SHP77 treated with DMSO at 0.1 percent for 48 hours (cell line): ENCODE data around the gene NKTR.
"Not testable (repeated sequence)": the region's sequence is repeated elsewhere in the genome, so short reads cannot be mapped to it uniquely, and the experiment has no call there.

Experiments used
- DNase-seq: peaks from one replicate; lab custom pipeline; 2025; lab: John Stamatoyannopoulos, UW

The NKTR gene

GRCh38 chr3:42597098-42597497 lies 3.4 kb upstream of the NKTR start:
- not testable (repeated sequence) for DNase-seq

GRCh38 chr3:42600958-42601675 lies 631 bp downstream of the NKTR start:
- DNase-seq: no peak

DNA sequence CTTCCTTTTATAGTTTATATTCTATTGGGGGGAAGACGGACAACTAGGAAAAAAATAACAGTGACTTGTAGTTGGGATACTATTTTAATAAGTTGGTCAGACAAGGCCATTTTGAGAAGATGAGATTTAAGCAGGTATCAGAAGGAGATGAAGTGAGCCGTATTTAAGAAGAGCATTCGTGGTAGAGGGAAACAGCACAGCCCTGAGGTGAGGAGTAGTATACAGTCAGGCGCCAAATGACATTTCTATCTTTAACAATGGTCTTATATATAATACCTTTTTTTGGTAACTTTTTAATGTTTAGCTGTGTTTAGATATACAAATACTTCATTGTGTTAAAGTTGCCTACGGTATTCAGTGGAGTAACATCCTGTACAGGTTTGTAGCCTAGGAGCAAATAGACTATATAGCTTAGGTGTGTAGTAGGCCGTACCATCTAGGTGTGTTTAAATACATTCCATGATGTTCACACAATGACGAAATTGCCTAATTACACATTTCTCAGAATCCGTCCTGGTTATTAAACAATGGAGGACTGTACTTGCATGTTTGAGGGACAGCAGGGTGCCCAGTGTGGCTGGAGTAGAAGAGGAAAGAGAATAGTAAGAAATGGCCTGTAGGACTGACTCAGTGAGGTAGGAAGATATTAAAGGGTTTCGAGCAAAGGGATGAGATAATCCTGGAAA lies 1.6 kb downstream of the NKTR start:
- no peak for DNase-seq

DNA sequence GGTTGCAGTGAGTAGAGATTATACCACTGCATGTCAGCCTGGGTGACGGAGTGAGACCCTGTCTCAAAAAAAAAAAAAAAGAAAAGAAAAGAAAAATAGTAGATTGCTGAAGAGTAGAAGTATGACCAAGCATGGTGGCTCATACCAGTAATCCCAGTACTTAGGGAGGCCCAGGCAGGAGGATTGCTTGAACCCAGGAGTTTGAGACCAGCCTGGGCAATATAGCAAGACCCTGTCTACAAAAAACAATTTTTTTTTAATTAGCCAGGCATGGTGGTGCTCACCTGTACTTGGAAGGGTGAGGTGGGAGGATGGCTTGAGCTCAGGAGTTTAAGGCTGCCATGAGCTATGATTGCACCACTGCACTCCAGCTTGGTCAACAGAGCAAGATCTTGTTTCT lies 2.5 kb downstream of the NKTR start:
- no peak for DNase-seq

DNA sequence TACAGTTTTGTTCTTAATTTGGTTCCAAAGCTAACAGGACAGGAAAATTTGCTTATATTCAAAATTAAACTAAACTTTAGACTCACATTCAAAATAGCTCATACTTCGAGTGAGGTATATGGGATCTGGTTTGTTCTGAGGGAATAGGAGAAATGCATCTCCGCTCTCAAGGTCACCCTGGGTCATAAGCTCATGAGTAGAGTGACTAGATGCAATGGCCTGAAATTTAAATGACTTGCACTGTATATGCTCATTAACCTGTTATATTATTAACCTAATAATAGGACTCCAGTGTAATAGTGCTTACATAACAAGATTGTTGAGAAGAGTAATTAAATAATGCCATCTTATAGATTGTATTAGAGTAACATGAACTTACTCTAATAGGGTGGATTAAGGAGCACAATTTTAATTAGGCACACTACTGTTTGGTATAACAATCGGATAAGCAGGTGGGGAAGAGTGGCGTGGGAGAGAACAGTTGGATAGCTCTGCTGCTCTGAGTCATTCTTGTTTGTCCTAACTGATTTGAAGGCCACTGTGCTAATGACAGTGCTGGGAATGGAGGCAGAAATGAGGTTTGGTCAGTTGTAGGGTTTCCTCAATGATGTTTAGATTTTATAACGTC lies 5.2 kb downstream of the NKTR start:
- DNase-seq: peak; percentile 30

DNA sequence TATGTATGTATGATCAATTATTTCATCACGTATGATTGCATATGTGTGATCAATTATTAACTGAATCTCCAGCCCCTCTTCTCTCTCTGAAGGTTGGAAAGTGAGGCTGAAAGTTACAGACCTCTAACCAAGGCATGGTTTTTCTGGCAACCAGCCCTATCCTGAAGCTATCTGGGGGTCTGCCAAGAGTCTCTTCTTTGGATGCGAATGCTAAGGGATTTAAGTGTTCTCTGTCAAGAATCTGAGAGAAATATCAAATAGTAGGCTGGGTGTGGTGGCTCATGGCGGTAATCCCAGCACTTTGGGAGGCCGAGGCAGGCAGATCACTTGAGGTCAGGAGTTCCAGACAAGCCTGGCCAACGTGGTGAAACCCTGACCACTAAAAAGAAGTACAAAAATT lies 8.1 kb downstream of the NKTR start:
- DNase-seq: no peak

DNA sequence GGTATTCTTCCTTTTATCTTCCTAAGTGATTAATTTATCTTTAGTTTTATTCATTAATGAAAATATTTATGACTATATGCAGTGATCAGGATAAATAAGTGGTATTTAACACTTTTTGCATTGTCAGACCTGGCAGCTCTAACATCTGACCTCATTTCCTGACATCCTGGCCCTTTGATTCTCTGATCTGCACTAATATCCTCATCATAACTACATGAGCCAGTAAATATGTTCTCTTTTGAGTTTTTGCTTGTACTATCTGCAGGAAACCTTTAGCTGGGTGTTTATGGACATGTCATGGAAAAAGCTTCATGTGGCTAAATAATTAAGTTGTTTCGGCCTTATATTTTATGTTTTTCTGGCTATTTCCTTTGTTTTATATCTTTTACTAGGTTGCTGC lies 10.5 kb downstream of the NKTR start:
- no peak for DNase-seq

DNA sequence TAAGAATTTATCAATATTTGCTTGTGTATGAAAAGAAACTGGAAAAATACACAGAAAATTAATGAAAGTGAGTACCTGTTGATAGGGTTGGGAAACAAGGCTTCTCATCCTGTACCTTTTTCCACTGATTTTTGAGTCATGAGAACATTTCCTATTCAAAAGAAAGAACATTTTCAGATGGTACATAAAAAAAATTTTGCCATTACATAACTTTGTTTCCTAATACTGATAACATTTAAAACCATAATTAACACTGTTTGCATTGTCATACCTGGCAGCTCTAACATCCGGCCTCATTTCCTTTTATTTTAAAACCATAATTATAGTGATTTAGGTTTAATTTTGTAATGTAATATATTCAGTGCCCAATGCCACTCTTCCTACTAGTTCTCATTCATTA lies 11.7 kb downstream of the NKTR start:
- DNase-seq: no peak

DNA sequence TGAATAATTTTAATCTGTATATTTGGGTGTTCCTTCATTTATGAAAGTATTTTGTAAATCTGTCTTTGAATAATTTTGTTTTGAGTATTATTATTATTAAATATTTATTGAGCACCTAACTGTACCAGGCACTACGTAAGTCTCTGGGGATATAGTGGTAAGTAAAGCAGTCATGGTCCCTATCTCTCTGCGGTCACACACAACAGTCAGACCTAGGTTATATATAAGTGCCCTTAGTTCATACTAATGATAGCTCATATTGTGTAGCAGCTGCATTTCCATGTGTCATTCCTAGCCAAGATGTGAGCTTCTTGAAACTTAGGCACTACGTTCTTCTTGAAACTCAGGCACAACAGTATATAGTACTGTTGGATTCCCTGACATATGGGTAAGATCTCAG lies 12.4 kb downstream of the NKTR start:
- no peak for DNase-seq

GRCh38 chr3:42613462-42613861 lies 13.0 kb downstream of the NKTR start:
- DNase-seq: no peak

- DNase-seq: no peak
These were observed 31.1 kb downstream of the NKTR start for GRCh38 chr3:42631620-42632019.

GRCh38 chr3:42632146-42632545 lies 31.7 kb downstream of the NKTR start:
- DNase-seq: no peak

- DNase-seq: no peak
These were observed 33.1 kb downstream of the NKTR start for GRCh38 chr3:42633544-42633943.

DNA sequence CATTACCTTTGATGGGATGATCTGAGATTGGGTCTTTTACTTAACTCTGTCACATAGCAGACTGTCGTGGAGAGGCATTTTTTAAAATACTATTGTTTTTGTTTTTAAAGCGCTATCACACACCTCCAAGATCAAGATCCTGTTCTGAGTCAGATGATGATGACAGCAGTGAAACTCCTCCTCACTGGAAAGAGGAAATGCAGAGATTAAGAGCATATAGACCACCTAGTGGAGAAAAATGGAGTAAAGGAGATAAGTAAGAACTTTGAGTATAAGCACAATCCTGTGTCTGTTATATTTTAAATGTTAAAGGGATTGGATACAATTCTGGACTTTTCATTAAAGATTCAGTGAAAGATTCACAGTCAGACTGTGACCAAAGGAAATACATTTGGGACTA lies 34.6 kb downstream of the NKTR start:
- no peak for DNase-seq

GRCh38 chr3:42637001-42637400 lies 36.5 kb downstream of the NKTR start:
- no peak for DNase-seq

GRCh38 chr3:42638339-42638842 lies 37.9 kb downstream of the NKTR start:
- no peak for DNase-seq

DNA sequence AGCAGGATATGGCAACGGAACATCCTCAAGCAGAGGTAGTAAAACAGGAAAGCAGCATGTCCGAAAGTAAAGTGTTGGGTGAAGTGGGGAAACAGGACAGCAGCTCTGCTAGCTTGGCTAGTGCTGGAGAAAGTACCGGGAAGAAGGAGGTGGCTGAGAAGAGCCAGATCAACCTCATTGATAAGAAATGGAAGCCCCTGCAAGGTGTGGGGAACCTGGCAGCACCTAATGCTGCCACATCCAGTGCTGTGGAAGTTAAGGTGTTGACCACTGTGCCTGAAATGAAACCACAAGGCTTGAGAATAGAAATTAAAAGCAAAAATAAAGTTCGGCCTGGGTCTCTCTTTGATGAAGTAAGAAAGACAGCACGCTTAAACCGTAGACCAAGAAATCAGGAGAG lies 38.7 kb downstream of the NKTR start:
- no peak for DNase-seq

DNA sequence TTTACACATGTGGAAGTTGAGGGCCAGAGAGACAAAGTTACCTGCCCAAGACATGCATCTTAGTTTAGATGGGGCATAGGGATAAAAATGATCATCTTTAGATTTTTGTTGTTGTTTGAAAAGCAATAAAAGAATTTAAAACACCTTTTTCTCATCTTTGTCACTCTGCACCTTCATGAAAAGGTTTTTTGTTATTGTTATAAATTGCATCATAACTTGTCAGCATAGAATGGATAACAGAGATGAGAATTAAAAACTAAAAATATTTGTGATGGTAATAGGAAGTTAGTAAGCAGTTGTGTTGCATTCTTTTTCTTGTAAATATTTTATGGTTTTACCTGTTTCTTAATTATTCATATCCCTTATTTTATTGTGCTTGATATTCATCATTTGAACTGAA lies 39.6 kb downstream of the NKTR start:
- no peak for DNase-seq

DNA sequence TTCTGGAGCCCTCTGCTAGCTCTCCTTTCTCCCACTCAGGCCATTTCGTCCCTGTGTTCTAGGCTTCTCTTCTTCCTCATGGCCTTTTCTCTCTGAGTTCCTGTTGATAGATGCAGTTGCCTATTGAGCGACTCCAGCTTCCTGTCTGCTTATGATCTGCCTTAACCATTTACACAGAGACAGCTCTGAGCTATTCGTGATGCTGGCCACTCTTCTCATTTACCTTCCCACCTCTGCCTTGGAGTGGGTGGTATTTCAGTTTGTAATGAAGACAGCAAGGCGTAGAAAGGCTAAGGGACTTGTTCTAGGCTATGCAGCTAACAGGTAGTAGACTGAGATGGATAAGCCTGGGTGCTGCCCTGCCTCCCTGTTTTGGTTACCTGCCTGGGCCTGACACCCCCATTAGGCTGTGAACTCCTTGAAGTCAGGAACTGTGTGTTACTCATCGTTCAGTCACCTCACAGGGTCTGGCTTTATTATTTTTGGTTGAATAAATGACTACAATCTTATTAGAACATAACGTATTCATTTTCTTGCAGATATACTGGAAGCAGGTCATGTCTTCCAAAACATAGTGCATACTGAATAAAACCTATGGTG lies 40.4 kb downstream of the NKTR start:
- DNase-seq: no peak

DNA sequence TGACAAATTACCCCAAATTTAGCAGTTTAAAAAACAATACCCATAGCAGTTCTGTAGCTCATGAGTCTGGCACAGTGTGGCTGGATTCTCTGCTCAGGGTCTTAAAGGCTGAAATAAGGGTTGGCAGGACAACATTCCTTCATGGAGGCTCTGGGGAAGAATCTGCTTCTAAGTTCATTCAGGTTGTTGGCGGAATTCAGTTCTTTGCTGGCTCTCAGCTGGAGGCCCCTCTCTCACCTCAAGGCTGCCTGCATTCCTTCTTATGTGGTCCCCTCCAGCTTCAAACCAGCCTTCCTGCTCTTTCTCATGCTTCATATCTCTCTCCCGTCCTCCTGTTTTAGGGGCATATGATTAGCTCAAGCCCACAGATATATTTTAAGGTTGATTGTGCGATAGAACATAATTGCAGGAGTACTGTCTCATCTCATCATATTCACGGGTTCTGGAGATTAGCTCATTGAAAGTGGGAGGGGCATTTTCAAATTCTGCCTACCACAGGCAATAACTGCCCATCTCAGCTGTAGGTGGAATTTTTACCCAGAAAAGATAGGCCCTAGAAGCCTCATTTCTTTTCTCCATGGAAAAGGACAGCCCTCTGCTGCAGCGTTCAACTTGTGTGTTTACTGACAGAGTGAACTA lies 47.5 kb downstream of the NKTR start:
- no peak for DNase-seq

- DNase-seq: no peak
These were observed 48.5 kb downstream of the NKTR start for GRCh38 chr3:42649006-42649405.

GRCh38 chr3:42649783-42650182 lies 49.3 kb downstream of the NKTR start:
- no peak for DNase-seq
